GM18867 (cell line): ENCODE data around the gene ABHD3.
"Not testable (repeated sequence)": the region's sequence is repeated elsewhere in the genome, so short reads cannot be mapped to it uniquely, and the experiment has no call there.

Experiments used
- ATAC-seq: cut with Tn5 transposase; IDR thresholded peaks from one replicate; pipeline ENCODE4 v1.9.1; 2021; ENCODE audit warnings: mild to moderate bottlenecking, moderate library complexity; ENCODE audit not compliant: unreplicated experiment

ABHD3 gene

DNA sequence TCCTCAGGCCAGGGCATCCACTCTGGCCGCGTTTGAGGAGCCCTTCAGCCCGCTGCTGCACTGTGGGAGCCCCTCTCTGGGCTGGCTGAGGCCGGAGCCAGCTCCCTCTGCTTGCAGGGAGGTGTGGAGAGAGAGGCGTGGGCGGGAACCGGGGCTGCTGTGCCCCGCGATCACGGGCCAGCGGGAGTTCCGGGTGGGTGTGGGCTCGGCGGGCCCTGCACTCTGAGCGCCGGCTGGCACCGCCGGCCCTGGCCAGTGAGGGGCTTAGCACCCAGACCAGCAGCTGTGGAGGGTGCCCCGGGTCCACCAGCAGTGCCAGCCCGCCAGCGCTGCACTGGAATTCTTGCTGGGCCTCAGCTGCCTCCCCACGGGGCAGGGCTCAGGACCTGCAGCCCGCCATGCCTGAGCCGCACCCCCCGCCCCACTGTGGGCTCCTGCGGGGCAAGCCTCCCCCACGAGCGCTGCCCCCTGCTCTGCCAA is 1.9 kb upstream of the ABHD3 start:
- no peak for ATAC-seq

DNA sequence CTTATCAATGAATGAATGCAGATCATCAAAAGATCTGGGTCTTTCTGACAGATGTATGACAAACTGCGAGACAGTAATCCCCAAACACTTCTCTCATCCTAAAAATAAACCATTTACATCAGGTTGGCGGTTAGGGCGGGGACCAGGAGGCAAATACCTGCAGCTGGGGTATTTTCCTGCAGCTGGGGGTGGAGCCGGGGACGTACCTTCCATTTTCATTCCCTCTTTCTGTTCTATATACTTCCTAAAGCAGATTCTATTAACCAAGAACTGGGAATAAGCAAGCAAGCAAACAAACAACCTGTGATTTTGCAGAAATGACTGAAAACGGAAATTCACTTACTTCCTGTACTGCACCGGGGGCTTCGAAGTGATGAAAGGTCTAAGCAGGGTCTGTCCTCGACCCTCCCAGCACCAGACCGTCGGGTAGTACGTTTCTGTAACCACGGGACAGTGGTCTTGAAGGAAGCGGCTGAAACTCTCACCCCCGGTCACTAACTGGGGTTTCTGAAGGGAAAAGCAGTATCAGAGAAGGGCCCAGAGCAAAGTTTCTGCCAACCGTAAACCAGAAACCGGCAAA is 1.2 kb downstream of the ABHD3 start:
- ATAC-seq, result no peak

DNA sequence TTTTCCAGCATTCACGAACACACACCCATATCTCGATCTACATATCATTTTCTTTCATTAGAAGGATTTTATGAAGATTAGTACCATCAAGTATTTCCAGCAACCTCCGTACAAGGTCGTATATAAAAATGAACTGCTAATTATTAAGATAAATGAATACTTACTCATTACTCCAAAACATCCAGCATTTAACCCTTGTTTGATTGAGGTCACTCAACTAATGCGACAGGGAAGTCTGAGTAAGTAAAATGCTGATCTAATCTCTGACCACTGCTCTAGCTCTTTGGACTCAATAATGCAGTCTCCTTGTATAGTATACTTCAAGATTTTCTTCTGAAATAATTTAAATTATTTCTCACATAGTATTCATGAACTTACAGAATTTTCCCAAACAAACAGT is 2.0 kb downstream of the ABHD3 start:
- no peak for ATAC-seq

DNA sequence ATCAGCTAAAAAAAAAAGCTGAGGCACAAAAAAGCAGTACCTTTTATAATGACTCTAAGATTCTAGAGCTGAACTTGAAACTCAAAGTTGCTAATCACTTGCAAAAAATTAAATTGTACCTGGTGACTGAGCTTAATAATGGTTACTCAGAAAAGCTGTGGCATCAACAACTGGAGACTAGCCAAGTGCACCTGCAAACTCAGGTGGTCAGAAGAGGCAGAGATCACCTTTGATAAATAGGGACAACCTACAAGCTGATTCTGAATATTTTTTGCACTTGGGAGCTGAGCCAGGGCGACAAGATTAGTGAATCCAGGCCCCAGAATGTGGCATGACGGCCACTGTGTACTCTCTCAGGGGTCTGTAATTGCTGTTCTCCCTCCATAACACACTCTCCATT is 3.0 kb downstream of the ABHD3 start:
- no peak for ATAC-seq

DNA sequence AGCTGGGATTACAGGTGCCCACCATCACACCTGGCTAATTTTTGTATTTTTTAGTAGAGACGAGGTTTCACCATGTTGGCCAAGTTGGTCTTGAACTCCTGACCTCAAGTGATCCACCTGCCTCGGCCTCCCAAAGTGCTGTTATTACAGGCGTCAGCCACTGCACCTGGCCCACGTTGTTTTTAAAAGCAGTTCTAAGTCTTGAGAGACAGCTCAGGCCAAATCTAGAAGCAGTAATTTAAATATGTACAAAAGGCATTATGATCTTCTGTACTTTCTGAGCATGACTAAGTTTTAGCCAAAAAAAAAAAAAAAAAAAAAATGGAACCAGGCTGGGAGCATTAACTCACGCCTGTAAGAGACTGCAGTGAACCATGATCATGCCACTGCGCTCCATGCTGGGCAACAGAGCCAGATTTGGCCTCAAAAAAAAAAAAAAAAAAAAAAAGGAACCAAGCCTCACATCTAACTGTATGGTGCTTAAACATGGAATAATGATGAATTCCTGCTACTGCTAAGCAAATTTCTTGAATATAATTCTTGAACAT is 4.0 kb downstream of the ABHD3 start:
- no peak for ATAC-seq

DNA sequence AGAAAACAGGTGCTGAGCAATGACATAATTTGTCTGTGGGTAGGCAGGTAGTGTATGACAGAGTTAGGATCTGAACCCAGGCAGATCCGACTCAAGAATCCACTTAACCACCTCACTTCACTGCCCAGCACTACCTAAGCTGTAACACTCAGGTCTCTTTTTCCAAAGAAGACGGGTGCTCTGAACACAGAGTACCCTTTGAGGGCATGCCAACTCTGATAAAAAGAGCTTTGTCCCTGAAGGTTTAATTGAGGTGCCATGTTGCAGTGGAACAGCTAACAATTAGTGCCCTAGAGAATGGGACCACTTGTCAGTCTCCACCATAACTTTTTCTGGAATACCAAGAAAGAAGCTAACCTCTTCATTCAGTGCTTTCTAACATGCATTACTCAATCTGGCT is 11.3 kb downstream of the ABHD3 start:
- no peak for ATAC-seq

DNA sequence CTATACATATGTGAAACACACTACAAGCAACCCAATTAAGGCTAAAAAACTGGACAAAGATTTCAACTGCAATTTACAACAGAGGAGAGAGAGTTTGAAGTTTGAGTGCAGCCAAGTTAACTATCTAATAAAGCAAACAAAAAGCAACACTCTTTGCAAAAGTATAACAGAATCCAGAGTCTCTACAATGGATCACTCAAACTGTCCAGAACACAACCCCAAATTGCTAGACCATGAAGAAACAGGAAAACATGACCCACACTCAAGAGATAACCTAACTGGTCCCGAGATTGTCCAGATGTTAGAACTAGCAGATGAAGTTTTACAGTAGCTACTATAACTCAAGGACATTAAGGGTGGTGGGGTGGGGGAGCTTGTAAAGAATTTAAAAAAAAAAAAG is 14.8 kb downstream of the ABHD3 start:
- no peak for ATAC-seq

DNA sequence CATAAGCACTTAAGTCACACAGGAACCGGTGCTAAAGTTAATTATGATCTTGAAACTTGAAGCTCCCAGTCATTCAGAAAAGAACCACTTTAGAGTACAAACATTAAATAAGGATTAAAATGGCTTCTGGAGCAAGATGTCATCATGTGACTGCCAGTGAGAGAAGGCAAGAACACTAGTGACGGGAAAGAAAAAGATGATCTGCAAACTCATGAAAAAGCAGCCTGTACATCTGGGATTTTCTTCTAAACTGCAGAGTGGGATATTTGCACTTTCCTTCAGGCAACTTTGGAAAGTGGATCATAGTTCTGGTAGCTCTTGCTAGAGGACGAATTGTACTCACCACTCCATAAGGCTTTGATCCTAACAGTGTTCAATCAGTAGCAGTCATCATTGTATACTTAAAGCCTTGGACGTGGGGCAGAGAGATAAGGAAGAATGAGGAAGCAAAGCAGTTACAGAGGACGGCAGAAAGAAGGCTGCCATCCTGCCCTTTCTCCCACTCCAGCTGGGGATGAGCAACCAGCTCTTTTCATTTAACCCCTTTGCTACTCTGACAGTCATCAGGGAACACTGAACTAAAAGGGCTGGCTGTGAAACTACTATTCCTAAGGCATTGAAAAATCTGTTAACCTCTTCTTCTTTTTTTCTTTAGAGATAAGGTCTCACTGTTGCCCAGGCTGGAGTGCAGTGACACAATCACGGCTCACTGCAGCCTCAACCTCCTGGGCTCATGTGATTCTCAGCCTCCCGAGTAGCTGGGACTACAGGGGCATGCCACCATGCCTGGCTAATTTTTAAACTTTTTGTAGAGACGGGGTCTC is 18.1 kb downstream of the ABHD3 start:
- no peak for ATAC-seq

DNA sequence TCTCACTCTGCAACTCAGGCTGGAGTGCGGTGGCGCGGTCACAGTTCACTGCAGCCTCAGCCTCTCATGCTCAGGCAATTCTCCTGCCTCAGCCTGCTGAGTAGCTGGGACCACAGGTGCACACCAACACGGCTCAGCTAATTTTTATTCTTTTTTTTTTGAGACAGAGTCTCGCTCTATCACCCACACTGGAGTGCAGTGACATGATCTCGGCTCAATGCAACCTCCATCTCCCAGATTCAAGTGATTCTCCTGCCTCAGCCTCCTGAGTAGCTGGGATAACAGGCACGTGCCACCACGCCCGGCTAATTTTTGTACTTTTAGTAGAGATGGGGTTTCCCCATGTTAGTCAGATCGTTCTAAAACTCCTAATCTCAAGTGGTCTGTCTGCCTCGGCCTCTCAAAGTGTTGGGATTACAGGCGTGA is 19.0 kb downstream of the ABHD3 start:
- peak; percentile 65 for ATAC-seq

DNA sequence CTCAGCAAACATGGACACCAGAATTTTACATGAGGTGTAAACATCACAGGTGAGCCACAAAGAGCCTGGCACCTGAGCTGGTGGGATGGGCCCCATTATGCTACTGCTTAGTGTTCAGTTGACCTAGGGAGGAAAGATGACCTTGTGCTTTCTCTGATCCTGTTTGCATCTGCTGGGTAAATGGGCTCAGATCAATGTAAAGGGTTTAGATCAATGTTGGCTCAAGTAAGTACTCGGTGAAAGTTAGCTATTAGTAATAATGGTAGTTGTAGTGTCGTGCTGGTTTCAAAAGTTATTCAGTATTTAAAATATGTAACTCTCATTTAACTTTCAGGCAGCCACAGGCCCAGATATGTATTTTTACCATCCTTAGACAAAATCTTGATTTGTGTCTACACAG is 19.8 kb downstream of the ABHD3 start:
- peak; percentile 65 for ATAC-seq

DNA sequence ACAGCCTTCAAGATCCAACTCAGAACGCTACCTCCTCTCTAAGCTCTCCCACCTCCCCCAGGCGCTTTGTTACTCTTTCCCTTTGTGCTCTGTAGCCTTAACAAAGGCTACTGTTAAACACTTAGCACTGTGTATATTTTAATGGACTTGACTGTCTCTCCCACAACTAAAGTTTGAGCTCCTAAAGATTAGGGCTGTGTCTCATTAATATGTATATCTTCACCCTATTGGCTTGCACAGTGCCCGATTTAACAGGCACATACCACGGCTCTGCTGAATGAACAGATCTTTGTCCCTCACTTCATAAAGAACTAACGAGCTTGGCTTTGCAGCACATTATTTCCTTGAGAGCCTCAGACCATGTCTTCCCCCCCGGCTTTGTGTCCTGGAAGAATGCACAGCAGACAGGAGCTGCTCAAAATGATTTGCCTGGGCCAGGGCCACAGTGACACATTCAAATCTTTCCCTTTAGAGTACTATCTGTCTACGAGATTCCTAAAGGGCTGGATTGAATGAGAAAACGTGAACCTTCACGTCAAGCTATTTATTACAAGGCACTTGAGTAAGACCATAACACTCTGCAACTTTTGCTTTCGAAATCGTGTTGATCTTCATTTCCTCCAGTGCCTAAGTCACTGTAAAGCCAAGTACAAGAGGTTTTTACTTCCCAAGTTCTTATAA is 22.1 kb downstream of the ABHD3 start:
- peak; percentile 58 for ATAC-seq

DNA sequence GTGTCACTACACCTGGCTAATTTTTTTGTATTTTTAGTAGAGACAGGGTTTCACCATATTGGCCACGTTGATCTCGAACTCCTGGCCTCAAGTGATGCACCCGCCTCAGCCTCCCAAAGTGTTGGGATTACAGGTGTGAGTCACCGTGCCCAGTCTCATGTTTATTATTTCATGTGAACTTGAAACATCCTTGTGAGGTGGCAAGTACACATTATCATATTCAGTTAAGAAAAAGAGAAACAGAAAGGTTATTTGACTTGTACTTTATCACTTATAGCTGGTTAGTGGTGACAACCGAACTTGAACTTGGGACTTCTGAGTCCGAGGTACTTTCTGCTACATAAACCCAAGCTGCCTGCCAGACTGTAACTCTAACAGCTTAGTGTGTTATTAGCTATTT is 24.4 kb downstream of the ABHD3 start:
- ATAC-seq, result no peak

DNA sequence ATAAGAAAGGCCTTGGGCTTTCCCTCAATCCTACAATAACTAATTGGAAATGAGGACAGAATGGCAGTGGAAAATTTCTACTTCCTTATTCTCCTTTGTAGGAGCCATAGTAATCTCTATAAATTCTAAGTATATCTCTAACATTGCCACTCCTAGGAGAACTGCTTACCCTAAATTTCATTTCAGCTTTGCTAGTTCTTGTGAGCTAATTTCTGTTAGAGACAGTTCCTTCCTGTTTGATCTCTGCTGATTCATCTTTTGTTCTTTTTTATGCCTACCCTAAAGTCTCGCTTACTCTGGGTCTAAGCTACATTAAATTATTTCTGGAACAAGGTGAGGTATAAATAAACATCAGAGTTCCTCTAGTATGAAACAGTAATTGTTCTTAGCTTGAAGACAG is 25.7 kb downstream of the ABHD3 start:
- ATAC-seq, result no peak

DNA sequence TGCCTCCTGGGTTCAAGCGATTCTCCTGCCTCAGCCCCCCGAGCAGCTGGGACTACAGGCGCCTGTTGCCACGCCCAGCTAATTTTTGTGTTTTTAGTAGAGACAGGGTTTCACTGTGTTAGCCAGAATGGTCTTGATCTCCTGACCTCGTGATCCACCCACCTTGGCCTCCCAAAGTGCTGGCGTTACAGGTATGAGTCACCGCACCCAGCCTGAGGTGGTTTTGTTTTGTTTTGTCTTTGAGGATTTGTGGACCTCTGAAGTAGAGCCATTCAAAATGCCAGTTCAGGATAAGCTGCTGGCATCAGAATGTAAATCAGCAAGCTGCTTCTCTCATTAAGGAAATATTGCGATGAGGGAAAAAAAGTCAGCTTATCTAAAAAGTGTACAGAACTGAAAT is 29.2 kb downstream of the ABHD3 start:
- not testable (repeated sequence) for ATAC-seq

DNA sequence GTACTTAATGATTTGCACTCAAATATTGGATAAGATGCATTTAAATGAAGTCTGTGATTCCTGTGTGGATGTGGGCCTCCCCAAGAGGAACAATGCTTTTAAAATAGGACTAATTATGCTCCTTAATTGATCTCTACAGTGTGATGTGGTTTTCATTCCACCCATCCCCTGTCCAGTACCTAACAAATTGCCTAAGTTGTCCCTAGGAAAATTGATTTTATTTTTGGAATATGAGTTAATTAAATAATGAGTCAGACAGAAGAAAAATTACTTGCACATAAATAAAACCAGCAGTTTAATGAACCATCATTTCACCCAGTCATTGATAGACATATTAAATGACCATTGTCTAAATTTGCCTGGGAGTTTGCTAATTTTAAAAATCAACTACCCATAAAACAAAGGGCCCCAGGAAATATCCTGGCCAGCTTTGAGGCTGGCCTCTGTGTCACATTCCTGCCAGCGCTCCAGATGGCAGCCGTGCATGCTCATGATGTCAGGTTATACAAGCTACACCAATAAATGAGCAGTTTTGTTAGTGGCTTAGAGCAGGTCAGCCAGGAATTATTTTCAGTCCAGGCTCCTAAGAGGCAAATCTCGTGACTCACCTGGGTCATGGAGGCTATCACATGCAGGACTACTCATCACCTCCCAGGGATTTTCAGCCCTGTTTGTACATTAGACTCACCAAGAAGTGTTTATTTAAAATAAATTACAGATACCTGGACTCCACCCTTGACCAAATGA is 31.9 kb downstream of the ABHD3 start:
- no peak for ATAC-seq

DNA sequence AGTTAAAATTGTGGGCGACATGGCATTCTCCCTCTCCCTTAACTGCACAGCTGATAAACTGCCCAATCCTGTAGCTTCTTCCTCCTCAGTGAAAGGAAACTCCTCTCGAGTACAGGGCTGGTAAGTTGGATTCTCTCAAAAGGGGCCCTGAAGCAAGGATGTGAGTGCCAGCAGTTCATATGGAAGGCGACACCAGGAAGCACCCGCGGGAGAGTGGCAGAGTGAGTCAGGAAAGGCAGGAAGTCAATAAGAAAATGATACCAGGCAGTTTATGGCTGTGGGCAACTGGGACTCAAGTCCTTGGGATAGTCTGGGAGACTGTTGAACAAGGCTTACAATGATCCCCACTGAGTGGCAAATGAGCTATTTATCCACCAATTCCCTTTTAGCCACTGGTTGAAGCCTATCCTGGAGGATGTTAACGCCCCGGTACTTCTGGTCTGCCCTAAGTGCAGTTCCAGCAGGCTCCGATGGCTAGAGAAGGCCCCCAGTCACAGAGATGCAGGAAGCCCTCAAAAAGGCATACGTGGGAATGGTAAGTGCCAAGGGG is 34.8 kb downstream of the ABHD3 start:
- ATAC-seq, result no peak

DNA sequence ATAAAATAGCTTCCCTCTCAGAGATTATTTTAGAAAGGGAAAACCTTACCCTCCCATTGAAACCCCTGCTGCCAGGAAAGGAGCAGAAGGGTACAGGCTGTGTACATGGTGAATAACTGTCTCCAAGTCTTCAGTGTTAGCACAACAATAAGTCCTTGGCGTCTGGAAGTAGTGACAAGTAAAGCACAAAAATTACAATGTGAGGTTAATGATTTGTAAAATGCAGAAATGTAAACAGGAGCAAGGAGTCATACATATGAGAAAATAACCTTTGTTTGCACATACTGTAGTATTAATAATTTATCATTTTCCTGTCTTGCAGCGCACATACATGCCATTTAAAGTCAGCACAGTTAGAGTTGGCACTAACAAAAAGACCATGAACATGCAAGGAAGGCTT is 40.5 kb downstream of the ABHD3 start:
- ATAC-seq, result no peak

DNA sequence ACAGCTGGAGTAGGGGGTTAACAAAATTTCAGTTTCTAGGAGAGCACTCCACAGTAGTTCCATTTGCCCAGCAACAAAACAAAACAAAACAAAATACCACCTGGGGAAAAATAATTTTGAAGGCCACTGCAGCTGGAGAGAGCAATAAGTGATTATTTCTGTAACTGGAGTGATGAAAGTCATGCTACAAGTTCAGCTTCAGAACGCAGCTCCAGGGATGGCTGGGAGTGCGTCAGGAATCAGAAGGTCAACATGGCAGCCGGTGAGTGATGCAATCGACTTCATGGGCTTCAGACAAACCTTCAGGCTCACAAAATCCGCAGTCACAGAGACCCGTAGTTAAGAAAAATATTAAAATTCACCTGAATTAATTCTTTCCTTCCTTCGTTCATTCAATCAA is 41.0 kb downstream of the ABHD3 start:
- ATAC-seq, result no peak

DNA sequence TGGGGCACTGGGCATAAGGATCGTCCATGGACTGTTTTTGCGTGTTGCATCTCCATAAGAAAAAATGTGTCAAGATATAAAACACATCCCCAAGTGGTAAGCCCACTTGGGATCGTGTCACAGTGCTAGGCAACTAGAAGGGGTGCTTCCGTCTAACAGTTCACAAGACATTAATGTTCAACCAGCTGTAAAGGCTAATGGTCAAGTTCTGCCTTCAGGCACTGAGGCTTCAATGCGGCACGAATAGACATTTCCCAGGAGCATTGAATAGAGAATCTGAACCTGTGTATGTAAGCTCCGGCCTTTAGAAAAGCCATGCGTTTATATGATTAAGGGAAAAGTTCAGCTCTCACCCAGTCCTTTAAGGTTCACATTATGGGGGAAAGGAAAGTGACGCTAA is 42.0 kb downstream of the ABHD3 start:
- no peak for ATAC-seq

DNA sequence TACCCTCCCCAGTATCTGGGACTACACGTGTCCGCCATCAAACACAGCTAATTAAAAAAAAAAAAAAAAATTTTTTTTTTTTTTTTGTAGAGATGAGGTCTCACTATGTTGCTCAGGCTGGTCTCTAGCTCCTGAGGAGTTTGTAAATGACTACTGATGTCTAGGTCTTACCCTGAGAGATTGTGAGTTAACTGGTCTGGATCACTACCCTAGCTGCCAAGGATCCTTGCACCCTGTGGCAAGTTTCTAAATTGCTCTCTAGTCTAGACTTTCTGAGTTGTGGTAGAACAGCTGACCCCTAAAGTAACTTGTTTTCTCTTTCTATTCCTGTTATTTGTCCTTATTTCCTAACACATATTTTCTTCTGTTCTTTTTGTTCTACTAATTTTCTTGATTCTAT is 44.5 kb downstream of the ABHD3 start:
- peak; percentile 52 for ATAC-seq

DNA sequence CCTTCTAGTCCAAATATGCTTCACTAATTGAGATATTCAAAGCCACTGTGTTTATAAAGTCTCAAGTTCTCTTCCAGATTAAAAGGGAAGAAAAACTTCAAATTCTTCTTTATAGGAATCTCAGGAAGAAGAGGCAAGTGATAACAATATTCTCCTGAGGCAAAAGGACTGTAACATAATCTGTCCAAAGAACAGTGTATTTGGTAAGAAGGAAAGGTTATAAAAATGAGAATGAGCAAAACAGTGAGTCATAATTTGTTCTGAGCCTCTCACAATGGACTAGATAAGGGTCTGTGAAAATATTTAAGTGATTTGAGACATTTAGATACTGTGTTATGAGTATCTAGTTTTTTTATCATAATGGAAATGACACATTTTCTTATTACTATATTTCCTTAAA is 48.2 kb downstream of the ABHD3 start:
- no peak for ATAC-seq
